NCI-H524 (cell line): ENCODE data around the gene SETD1A.

Source experiments
- DNase-seq, 2 experiments: peaks; one replicate each; lab custom pipeline; 2025; lab: John Stamatoyannopoulos, UW

The SETD1A gene

DNA sequence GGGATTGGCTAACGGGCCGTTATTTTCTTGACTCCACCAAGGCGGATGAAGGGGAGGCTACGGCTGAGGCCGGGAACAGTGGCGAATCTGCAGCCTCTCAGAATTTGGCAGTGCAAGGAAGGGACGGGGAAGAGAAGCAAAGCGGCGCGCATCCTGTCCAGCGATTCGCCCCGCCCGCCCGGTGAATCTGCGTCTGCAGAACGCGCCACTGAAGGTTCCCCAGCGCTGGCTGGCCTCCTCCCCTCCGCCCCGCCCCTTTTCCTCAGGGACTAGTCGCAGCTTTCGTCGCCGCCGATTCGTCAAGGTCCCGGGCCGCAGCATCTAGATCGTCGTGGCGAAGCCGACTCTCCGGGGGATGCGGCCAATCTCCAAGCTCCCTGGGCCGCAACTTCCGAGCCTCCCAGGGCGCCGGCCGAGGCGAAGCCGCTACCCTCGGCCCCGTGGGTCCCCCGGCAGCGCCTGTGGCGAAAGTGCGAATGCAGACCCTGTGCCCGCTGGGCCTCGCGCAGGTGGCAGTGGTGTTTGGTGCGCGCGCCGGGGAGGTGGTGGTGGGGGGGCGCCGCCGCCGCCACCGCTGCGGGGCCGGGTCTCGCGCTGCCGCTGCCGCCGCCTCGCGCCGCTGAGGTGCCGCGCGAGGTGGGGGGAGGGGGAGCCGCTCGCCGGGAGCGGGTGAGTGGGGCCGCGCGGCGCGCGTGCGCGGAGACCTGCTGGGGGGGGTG is at the start of gene SETD1A:
TSS of gene SETD1A (plus strand) at position 299 of the 719 bp plus-strand sequence. CDS start 978 bp downstream, outside the sequence.
- DNase-seq, result peak; percentile 93 to 94

DNA sequence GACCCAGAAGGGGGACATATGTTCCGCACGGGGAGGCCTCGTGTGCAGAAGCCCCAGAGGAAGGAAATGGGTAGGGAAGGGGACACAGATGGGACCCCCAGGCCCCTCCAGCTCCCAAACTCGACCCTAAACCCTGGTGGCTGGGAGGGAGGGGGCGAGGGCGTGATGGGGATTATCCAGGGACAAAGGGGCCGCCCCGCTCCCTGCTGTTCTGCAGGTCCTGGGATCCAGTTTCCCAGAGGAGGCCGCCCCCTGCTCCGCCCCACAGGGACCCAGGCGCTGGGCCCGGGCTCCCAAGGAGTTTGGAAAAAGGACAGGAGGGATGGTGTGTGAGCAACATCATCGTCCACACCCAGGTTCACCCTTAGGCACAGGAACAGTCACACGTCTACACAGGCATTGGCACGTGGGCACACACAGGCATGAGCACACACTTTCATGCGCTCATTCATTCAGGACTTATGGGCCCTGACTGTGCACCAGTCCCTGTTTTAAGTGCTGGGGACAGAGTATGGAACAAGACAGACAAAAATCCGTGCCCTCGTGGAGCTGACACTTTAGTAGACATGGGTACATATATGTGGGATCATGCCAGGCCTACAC is 47.0 kb upstream of the SETD1A start:
- DNase-seq, result no peak

DNA sequence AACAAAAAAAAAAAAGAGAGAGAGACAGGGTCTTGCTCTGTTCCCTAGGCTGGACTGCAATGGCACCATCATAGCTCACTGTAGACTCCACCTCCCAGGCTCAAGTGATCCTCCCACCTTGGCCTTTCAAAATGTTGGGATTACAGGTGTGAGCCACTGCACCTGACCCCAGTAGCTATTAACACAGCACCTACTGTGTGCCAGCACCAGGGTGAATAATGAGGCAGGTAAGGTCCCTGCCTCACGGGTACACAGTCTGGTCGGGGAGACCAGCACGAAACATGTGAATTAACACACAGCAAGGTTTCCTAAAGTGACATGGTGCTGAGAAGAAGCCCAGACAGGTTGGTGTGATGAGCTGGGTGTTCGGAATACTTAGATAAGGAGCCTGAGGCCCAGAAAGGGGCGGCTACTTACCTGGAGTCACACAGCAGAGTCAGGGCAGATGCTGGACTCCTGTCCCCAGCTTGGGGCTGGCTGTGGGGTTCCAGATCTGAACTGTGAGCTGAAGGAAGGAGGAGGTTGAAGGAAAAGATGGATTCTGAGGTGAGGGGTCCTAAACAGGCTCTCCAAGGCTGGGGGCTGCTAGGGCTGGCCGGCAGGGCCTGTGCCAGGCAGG is 44.7 kb upstream of the SETD1A start:
- no peak for DNase-seq

DNA sequence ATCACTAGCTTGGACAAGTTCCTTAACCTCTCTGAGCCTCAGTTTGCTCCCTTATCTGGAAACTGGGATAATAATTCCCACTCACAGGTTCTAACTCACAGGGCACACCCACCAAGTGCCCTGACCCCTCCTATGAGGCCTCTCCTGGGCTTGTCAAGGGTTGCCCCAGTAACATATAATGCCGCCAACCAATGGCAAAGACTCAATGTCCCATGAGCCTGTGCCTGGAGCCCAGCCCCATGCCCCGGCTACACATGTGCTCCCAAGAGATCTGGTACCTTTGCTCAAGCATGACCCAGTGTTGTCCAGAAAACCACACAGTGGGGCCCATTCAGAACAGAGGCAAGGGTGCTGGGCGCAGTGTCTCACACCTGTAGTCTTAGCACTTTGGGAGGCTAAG is 42.7 kb upstream of the SETD1A start:
- DNase-seq, result no peak

DNA sequence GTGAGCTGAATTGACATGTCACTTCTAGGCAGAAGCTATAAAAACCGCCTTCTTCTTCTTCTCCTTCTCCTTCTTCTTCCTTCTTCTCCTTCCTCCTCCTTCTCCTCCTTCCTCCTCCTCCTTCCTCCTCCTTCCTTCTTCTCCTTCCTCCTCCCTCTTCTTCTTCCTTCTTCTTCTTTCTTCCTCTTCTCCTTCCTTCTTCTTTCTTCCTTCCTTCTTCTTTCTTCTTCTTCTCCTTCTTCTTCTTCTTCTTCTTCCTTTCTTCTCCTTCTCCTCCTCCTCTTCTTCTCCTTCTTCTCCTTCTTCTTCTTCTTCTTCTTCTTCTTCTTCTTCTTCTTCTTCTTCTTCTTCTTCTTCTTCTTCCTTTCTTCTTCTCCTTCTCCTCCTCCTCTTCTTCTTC is 38.9 kb upstream of the SETD1A start:
- no peak for DNase-seq

DNA sequence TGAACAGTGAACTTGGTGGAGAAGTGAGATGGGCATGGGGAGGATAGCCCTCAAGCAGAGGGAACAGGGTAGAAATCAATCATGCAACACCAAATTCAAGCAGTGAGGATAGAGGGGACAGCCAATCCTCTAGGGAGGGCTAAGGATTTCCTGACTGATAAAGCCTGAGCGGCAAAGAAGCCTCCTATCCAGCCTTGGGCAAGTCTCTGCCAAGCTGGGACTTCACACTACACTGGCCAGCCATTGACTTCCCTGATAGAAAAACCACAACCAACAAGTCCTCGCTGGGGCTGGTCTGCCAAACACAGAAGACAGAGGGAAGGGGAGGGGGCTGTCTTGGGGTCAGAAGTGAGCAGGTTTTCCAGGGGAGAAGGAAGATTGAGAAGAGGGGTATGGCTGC is 36.7 kb upstream of the SETD1A start:
- DNase-seq, result peak in 1 of 2 experiments; percentile 37

DNA sequence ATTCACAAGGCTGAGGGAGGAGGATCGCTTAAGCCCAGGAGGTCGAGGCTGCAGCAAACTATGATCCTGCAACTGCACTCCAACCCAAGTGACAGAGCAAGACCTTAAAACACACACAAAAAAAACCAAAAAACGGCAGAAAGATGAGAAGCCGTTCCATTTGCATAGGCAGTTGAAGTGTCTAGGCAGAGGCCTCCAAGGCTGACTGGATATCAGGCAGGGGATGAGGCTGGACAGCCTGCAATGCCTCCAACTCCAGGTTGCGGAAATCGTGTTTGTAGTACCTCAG is 36.2 kb upstream of the SETD1A start:
- DNase-seq, result no peak

DNA sequence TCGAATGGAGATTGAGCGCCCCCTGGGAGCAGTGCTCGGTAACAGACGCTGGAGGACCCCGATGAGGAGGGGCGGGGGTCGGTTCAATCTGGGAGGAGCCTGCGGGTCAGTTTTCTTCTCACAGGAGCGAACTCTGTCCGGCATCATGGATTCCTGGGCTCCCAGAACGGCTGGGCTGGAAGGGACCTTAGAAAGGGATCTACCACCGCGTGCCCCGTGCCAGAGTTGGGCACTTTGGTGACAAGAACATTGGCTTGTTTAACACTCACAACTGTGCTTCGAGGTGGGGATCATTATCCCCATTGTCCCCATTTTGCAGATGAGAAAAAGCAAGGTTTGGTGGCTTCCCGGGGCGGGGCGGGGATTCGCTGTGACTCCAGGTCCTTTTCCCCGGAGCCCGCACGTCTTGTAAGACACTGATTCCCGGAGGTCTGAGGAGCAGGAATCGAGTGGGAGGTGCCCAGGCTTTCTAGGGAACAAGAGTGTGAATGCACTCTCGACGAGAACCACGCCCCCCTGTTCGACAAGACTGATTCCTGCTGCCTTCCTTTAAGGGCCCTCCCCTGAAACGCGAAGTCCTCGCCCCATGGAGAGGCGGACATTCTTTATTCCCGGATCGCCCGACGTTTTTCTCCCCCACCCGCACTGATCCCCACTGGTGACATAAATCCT is 35.7 kb upstream of the SETD1A start:
- peak; percentile 88 to 95 for DNase-seq

DNA sequence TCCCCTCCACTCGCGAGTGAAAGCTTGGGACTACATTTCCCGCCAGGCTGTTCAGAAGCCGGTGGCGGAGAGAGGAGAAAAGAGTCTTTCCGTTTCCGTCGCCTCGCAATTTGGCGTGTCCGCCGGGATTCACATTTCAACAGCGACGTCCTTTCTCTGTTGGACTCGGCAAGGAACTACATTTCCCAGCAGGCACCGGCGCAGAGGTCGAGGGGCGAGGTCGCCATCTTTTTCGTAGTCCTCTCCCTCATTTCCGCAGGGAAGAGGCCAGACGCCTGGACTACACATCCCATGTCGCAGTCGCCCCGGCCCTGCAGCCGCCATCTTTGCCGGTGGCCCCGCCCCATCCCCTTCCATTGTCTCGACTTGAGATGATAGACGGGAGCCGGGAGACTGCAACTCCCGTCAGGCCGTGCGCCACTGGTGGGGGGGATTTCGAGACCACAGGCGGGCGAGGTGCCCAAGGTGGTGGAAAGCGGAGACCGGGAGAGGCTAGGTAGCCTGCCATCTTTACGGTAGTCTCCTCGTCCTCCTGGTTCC is 35.1 kb upstream of the SETD1A start:
- DNase-seq, result peak; percentile 100

DNA sequence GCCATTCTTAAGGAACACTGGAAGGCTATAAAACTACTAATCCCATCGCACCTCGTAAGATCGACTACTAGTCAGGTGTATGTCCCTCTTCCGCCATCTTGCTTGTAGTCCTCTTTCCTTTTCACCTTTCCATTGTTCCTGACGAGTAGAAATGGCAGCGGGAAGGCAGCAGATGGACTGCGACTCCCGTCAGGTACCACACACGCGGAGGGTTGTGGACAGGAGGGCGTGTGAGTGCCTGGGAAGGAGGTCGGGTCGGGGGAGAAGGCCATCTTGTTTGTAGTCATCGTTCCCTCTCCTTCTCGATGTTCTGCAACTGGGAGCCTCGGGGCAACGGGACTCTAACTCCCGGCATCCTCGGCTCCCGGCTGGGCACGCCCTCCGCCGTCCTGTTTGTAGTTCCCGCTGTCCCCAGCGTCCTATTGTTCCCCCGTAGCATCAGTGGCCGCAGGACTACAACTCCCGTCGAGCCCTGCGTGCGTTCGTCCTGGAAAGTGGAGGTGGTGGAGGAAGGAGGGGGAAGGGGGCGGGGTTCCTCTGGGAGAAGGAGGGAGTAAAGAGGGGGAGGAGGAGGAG is 34.5 kb upstream of the SETD1A start:
- DNase-seq, result peak; percentile 100

DNA sequence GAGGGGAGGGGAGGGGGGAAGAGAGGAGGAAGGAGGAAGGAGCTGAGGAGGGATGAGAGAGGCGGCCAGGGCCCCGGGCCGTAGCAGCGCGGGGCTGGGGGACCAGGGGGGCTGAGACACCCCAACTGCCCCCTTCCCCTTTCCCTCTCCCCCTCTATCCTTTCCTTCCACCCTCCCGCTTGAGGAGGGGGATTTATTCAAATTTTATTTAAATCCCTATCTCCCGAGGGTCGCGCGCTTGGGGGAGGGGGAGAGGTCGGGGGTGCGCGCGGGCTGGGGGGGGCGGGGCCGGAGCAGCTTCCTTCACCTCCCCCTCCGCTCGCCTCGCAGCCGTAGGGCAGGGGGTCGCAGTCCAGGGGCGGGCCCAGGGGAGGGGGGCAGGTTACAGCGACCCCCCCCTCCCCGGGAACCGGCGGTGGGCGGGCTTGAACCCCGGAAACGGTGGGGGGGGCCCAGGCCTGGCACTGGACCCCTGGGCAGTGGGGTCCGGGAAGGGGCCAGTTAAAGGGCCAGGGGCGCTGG is 33.9 kb upstream of the SETD1A start, which contains the start of gene FBXL19:
TSS of gene FBXL19 (plus strand) at position 19 of the 522 bp plus-strand sequence. CDS start 2,183 bp downstream, outside the sequence.
- no peak for DNase-seq

DNA sequence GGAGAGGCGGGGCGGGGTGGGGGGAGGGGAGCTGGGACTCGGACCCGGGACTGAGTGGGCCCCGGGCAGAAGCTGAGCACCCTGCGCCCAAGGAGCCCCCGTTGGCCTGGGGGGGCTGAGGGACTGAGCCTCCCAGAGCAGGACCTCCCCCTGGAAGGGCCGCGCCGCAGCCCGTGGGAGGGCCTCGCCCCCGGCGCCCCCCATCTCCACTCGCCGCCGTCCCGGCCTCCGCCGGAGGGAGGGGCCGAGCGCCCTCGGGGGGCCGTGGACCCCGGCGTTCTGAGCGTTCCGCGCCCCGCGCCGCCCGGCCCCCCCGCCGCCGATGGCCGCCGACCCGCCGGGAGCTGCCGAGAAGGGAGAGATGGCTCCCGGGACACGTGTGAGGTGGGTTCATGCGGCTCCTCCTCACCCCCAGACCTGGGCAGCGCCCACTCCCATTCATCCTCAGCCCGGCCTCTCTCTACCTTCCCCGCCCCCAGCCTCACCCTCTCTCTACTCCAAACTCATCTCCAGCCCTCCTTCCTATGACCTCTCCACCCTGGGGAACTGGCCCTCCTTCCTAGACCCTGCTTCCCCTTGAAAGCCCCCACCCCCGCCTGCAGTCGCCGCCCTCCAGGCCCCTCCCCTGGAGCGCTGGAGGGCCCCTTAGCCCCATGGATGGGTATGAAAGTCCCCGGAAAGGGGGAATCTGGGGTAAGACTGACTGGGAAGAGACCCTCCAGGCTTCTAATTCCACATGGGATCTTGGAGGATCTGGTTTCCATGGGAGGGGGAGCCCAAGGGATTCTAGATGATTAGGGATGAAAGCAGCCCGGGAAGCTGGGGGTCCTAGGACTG is 33.3 kb upstream of the SETD1A start:
- DNase-seq, result no peak

DNA sequence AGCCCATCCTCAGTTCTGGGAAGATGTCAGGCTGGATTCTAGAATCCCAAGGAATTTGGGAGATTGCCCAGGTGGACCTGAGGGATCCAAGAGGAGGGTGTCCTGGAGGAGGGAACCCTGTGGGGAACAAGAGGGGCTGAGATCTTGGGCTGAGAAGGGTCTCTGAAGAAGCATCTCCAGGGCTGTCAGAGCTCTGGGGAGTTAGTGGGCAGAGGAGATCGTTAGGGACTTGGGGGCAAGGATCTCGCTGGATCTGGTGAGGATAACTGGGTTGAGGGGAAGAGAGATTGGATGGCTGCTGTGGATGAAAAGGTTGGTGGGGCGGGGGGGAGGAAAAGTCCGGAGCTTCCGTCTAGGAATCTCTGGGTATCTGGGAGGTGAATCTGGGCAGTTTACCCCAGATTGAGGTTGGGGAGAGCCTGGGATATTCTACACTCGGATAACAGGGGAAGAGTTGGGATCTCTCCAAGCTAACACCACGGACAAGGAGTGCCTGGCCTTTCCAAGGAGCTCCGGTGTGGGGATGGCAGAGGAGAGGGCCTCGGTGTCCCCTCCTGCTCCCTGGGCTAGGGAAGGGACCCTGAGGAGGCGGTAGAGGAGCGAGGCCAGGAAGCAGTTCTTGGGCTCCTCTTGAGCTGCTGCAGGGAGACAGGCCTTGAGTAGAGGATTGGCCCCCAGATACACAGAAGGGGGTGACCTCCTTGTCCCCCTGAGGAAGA is 32.5 kb upstream of the SETD1A start:
- no peak for DNase-seq

DNA sequence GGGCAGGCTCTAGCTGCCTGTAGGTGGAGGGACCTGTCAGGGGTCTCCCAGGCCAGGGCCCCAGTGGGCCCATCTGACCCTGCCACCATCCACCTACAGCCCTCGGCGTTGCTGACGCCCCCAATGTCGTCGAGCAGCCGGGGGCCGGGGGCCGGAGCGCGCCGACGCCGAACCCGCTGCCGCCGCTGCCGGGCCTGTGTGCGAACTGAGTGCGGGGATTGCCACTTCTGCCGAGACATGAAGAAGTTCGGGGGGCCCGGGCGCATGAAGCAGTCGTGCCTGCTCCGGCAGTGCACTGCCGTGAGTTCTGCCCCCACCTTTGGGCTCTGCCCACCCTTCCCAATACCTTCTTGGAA is 31.9 kb upstream of the SETD1A start:
- DNase-seq, result no peak

DNA sequence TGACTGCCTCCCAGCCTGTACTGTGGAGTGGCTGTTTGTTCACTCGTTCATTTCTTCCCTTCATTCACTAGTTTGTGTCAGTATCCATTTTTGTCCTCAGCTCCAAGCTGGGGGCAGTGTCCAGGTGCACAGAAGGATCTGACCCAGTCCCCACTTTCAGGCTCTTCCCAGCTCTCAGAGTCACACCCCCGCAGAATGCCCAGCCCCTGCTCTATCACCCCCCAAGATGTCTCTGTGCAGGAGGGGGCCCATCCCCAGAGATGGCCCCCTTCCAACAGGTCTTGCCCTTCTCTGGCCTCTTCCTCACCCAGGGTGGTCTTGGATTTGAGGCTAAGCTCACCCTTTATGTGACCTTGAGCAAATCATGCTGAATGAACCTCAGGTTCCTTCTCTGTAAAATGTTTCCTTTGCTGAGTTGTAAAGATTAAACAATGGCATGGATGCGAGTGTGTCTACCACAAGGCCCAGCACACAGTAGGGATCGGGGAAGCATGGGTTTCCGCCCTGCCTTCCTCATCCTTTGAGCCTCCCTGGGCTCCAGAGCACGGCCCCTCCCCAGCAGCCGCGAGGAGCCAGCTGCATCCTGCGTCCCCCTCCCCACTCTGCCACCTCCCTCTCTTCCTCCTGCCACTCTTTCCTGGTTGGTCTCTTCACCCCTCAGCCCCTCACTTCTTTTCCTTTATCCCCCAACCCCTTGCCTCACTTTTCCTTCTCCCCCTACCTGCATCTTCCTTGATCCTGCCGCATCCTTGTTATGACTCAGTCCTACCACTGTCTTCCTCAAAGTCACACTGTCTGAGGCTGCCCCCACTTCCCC is 31.4 kb upstream of the SETD1A start:
- DNase-seq, result no peak

DNA sequence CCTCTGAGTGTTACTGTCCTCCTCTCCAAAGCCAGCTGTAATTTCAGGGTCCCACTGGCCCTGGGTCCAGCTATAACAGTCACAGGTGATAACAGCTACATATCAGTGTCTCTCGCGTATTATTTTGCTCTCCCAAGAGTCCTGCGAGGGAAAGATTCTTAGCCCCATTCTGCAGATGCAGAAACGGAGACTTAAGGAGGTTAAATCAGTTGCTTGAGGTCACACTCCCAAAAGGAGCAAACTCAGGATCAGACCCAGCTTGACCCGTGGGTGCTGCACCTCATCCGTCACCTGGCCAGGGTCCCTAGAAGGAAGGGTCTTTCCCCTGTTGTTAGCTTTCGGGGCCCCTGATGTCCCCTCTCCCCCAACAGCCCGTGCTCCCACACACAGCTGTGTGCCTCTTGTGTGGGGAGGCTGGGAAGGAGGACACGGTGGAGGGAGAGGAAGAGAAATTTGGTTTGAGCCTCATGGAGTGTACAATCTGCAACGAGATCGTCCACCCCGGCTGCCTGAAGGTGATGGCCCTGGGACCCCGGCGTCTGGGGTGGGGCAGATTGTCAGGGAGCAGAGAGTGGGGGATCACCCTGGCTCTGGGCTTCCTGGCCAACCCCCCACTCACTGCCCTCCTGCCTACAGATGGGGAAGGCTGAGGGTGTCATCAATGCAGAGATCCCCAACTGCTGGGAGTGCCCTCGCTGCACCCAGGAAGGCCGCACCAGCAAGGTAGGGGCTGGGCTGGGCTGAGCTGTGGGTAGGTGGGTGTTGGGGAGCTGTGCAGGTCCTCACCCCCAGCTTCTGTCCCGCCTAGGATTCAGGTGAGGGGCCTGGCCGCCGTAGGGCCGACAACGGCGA is 30.4 kb upstream of the SETD1A start:
- DNase-seq, result no peak

DNA sequence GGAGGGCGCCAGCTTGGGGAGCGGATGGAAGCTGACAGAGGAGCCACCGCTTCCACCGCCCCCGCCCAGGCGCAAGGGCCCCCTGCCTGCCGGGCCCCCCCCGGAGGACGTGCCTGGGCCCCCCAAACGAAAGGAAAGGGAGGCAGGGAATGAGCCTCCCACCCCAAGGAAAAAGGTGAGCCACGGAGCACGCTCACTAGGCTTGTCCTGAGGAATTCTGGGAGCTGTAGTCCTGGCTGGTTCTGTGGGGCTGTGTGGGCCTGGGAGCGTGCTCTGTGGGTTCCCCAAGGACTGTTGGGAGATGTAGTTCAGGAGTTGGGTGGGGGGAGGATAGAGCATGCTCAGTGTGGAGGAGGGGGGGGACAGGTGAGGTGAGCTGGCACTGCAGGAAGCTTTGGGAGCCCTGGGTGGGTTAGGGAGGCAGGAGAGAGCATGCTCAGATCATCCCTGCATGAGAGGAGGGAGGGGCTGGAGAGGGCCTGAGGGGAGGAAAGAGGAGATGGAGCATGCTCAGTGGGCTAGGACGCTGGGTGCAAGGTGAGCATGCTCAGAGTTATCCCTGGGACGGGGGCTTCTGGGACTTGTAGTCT is 29.7 kb upstream of the SETD1A start:
- peak; percentile 83 to 90 for DNase-seq

DNA sequence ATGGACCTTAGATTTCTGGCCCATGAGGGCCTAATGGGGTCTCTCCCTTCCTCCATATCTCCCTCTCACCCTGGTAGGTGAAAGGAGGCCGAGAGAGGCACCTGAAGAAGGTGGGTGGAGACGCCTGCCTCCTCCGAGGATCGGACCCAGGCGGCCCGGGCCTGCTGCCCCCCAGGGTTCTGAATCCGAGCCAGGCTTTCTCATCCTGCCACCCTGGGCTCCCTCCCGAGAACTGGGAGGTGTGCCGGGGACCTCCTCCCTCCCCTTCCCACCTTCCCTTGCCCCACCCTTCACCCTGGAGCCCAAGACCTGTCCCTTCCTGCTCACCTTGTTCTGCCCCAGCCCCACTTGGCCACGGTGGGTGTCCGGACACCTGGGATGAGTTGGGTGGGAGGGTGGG is 29.2 kb upstream of the SETD1A start:
- DNase-seq, result no peak
